Fibroblast of lung (primary cell): ENCODE data around the gene RRAS. TPM values are rescaled to one million over a fixed set of nuclear protein-coding genes. Genes with fewer than 3 reads are reported as not detected.
"Not testable (repeated sequence)": the region's sequence is repeated elsewhere in the genome, so short reads cannot be mapped to it uniquely, and the experiment has no call there.

Experiments used
- DNase-seq, 2 donors: peaks; one replicate each; pipeline versions ENCODE4 v3.0.0 to v3.0.0-alpha.2; 2010; ENCODE audit warnings: low read depth in 2 of 2
- H2AFZ ChIP-seq: 2 replicates; pipeline ENCODE4 v1.5.1; 2012; ENCODE audit warnings: low read length, control low read depth, inconsistent platforms
- H3K27ac ChIP-seq: 2 replicates; pipeline ENCODE4 v1.5.1; 2011; ENCODE audit warnings: low read length, control low read depth; ENCODE audit not compliant: insufficient read depth
- H3K27me3 ChIP-seq: 2 replicates; pipeline ENCODE4 v1.5.1; 2011; ENCODE audit warnings: mild to moderate bottlenecking, low read length; ENCODE audit not compliant: control insufficient read depth, insufficient read depth
- H3K36me3 ChIP-seq: 2 replicates; pipeline ENCODE4 v1.5.1; 2011; ENCODE audit warnings: low read length; ENCODE audit not compliant: control insufficient read depth, insufficient read depth
- H3K4me1 ChIP-seq: 2 replicates; pipeline ENCODE4 v1.5.1; 2011; ENCODE audit warnings: low read length; ENCODE audit not compliant: control insufficient read depth, insufficient read depth; ENCODE audit errors: extremely low read depth
- H3K4me2 ChIP-seq: 2 replicates; pipeline ENCODE4 v1.5.1; 2011; ENCODE audit warnings: low read length, control low read depth; ENCODE audit not compliant: insufficient read depth; ENCODE audit errors: extremely low read depth
- H3K4me3 ChIP-seq, 4 experiments: fragments of 200-600 bp in 1 of 4; sonication (generic) in 1 of 4; replicated peaks in 1 of 4; 2 replicates each; pipeline ENCODE4 v1.5.1; 2011 to 2016; ENCODE audit warnings: low read length in 4 of 4, low read depth in 3 of 4, mild to moderate bottlenecking in 3 of 4, control low read depth in 2 of 4, inconsistent platforms in 1 of 4, mixed read lengths in 1 of 4; ENCODE audit not compliant: insufficient read depth in 1 of 4; ENCODE audit errors: control extremely low read depth in 1 of 4
- H3K79me2 ChIP-seq: 2 replicates; pipeline ENCODE4 v1.5.1; 2012; ENCODE audit warnings: mild to moderate bottlenecking, low read length, inconsistent platforms; ENCODE audit not compliant: control insufficient read depth, insufficient read depth
- H3K9ac ChIP-seq: 2 replicates; pipeline ENCODE4 v1.5.1; 2011; ENCODE audit warnings: mild to moderate bottlenecking, low read length, control low read depth; ENCODE audit not compliant: insufficient read depth
- H3K9me3 ChIP-seq: 2 replicates; pipeline ENCODE4 v1.5.1; 2012; ENCODE audit warnings: low read depth, low read length; ENCODE audit not compliant: control insufficient read depth, insufficient read depth
- H4K20me1 ChIP-seq: 2 replicates; pipeline ENCODE4 v1.5.1; 2011; ENCODE audit warnings: low read length; ENCODE audit not compliant: control insufficient read depth, insufficient read depth; ENCODE audit errors: extremely low read depth
- EZH2 ChIP-seq: IDR thresholded peaks from 2 replicates; pipeline ENCODE4 v1.5.1; 2012; ENCODE audit warnings: low read length, control low read depth, mild to moderate bottlenecking; ENCODE audit errors: missing control alignments
- polyA plus RNA-seq, 2 donors: library from polyadenylated mRNA; depleted of rRNA in 1 of 2; stranded (reverse) in 1 of 2; unstranded in 1 of 2; fragments of >200 nt; gene quantifications; 2 replicates each; pipeline ENCODE4 v1.2.1, GENCODE V29; 2011 to 2012; ENCODE audit warnings: missing spikeins in 1 of 2
- total RNA-seq: library from RNA; depleted of rRNA; stranded (reverse); fragments of >200 nt; gene quantifications from 2 replicates; pipeline ENCODE4 v1.2.1, GENCODE V29; 2014
- TF ChIP-seq, protein P1 (sequence below), 2 donors: IDR thresholded peaks in 1 of 2; conservative IDR thresholded peaks in 1 of 2; 1 replicate in 1 of 2; 2 replicates in 1 of 2; pipeline ENCODE4 v1.5.1; 2011 to 2012; ENCODE audit warnings: low read length in 2 of 2, control low read depth in 1 of 2, inconsistent platforms in 1 of 2, low read depth in 1 of 2, mild to moderate bottlenecking in 1 of 2

The RRAS gene
- total and polyA plus RNA-seq, 2 donors (not counting 1 experiment from before 2014, with no cell fraction given), result 60.1 to 129 TPM

DNA sequence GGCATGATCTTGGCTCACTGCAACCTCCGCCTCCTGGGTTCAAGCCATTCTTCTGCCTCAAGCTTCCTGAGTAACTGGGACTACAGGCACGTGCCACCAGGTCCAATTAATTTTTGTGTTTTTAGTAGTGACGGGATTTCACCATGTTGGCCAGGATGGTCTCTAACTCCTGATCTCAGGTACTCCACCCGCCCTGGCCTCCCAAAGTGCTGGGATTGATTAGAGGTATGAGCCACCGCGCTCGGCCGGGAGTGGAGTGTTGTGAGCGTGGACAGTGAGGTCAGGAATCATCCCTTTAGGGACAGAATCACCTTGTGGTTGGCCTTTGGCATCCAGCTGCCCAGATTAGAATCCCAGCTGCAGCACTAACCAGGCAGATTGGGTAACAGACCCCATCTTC, 10.3 kb downstream of the RRAS start:
- no peak overlapping the region for H3K9ac ChIP-seq
- no peak overlapping the region for H3K27ac ChIP-seq
- DNase-seq, result no peak
- no peaks in the 10 kb centered on the region for H3K4me1 ChIP-seq
- H4K20me1 ChIP-seq, result no peaks in the 10 kb centered on the region
- no peak overlapping the region for H3K4me2 ChIP-seq
- no peaks in the 10 kb centered on the region for H3K79me2 ChIP-seq
- H2AFZ ChIP-seq, result no peak overlapping the region
- H3K27me3 ChIP-seq, result no peaks in the 10 kb centered on the region
- peaks cover 3% of the 10 kb centered on the region for H3K36me3 ChIP-seq
- H3K4me3 ChIP-seq, result no peak overlapping the region
- no peaks in the 10 kb centered on the region for H3K9me3 ChIP-seq
- TF ChIP-seq, protein P1, sequence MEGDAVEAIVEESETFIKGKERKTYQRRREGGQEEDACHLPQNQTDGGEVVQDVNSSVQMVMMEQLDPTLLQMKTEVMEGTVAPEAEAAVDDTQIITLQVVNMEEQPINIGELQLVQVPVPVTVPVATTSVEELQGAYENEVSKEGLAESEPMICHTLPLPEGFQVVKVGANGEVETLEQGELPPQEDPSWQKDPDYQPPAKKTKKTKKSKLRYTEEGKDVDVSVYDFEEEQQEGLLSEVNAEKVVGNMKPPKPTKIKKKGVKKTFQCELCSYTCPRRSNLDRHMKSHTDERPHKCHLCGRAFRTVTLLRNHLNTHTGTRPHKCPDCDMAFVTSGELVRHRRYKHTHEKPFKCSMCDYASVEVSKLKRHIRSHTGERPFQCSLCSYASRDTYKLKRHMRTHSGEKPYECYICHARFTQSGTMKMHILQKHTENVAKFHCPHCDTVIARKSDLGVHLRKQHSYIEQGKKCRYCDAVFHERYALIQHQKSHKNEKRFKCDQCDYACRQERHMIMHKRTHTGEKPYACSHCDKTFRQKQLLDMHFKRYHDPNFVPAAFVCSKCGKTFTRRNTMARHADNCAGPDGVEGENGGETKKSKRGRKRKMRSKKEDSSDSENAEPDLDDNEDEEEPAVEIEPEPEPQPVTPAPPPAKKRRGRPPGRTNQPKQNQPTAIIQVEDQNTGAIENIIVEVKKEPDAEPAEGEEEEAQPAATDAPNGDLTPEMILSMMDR (conservative IDR thresholded peaks at IDR 0.05 in 1 of 2, IDR thresholded peaks at IDR 0.05 in 1 of 2; ENCODE audit: low read depth in 1 of 2, low read length in 2 of 2), result no peak
- no peak for TF ChIP-seq EZH2

DNA sequence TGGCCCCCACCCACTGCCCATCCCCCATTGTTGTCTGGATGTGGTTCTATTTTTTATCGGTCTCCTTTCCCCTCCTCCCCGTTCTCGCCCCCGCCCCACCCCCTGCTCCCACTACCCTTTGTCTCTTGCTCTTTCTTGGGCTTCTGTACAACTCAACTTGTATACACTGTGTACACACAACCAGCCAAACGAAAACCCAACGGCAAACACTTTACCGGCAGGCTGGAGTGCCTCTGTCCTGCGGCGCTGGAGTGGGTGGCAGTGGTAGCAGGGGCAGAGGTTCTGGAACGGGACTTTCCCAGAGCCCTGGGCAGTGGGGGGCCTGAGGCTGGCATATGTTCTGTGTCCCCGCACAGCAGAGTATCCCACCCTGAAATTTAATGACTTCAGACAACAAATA, 13.7 kb downstream of the RRAS start:
- Histone ChIP-seq H3K9ac (no peak overlapping the region), H4K20me1 (no peaks in the 10 kb centered on the region), H3K4me3 (no peak overlapping the region), H3K79me2 (no peaks in the 10 kb centered on the region), H3K27me3 (no peaks in the 10 kb centered on the region), H3K4me2 (no peak overlapping the region), H2AFZ (no peak overlapping the region), H3K4me1 (no peaks in the 10 kb centered on the region), H3K27ac (no peak overlapping the region), H3K36me3 (peaks cover 7% of the 10 kb centered on the region), H3K9me3 (no peaks in the 10 kb centered on the region)
- no peak for TF ChIP-seq EZH2
- TF ChIP-seq, protein P1 (conservative IDR thresholded peaks at IDR 0.05 in 1 of 2, IDR thresholded peaks at IDR 0.05 in 1 of 2; ENCODE audit: low read depth in 1 of 2, low read length in 2 of 2), result no peak
- DNase-seq, result no peak

GRCh38 chr19:49624967-49625910, 14.7 kb downstream of the RRAS start:
- H3K9me3 ChIP-seq, result no peaks in the 10 kb centered on the region

GRCh38 chr19:49617860-49618259, 22.1 kb downstream of the RRAS start:
- H3K36me3 ChIP-seq, result peaks cover 22% of the 10 kb centered on the region
- H3K27ac ChIP-seq, result not testable (repeated sequence)

More at GRCh38 chr19:49624967-49625910, 14.7 kb downstream of the RRAS start:
- Histone ChIP-seq H3K4me3 (no peak overlapping the region), H3K9ac (no peak overlapping the region), H3K4me1 (no peaks in the 10 kb centered on the region), H3K4me2 (no peak overlapping the region), H4K20me1 (no peaks in the 10 kb centered on the region), H3K27ac (no peak overlapping the region), H2AFZ (no peak overlapping the region), H3K27me3 (no peaks in the 10 kb centered on the region), H3K79me2 (no peaks in the 10 kb centered on the region), H3K36me3 (peaks cover 8% of the 10 kb centered on the region)
- no peak for DNase-seq
- TF ChIP-seq, protein P1 (conservative IDR thresholded peaks at IDR 0.05 in 1 of 2, IDR thresholded peaks at IDR 0.05 in 1 of 2; ENCODE audit: low read depth in 1 of 2, low read length in 2 of 2), result no peak
- TF ChIP-seq EZH2, result no peak

More at GRCh38 chr19:49617860-49618259, 22.1 kb downstream of the RRAS start:
- not testable (repeated sequence) for H3K27me3 ChIP-seq, DNase-seq, H3K9me3 ChIP-seq, H3K79me2 ChIP-seq, H2AFZ ChIP-seq, H3K4me2 ChIP-seq, H3K4me3 ChIP-seq, H4K20me1 ChIP-seq, H3K9ac ChIP-seq
- peaks cover 12% of the 10 kb centered on the region for H3K4me1 ChIP-seq
